HG02870 (cell line): ENCODE data around the gene ANKDD1A.

Experiments
- ATAC-seq: cut with Tn5 transposase; IDR thresholded peaks from one replicate; pipeline ENCODE4 v1.9.1; 2021; ENCODE audit warnings: mild to moderate bottlenecking, moderate library complexity; ENCODE audit not compliant: unreplicated experiment

Gene ANKDD1A

DNA sequence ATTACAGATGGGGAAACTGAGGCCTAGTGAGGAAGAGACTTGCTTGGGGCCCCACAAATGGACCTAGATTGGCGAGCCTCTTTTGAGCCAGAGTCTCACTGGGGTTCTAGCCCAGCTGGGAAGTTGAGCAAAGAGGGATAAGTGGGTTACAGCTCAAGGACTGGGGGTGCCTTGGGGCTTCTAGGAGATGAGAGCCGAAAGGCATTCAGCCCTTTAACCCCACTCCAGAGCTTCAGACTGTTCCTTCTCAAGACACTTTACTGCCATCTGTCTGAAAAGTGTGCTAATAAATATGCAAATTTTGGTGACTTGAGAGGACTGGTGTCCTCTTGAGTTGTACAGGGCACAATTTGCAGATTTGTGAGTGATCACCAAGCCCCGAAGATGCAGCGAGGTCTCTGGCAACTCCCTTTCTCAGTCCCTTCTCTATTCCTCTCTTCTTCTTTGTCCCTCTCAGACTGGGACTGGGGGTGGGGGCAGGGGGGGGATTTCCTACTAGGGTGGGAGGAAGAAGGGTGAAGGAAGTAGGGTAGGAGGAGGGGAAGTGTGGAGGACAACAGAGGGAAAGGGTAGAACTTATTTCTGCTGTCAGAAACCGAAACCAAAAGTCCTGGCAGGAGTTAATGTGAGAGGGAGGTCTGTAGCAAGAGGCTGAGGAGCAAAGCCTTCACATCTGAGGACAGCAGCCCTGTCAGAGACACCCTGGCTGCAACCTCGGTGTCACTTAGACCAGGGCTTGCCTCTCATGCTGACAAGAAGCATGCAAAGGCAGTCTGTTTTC is 16.2 kb upstream of the ANKDD1A start:
- peak; percentile 21 for ATAC-seq

DNA sequence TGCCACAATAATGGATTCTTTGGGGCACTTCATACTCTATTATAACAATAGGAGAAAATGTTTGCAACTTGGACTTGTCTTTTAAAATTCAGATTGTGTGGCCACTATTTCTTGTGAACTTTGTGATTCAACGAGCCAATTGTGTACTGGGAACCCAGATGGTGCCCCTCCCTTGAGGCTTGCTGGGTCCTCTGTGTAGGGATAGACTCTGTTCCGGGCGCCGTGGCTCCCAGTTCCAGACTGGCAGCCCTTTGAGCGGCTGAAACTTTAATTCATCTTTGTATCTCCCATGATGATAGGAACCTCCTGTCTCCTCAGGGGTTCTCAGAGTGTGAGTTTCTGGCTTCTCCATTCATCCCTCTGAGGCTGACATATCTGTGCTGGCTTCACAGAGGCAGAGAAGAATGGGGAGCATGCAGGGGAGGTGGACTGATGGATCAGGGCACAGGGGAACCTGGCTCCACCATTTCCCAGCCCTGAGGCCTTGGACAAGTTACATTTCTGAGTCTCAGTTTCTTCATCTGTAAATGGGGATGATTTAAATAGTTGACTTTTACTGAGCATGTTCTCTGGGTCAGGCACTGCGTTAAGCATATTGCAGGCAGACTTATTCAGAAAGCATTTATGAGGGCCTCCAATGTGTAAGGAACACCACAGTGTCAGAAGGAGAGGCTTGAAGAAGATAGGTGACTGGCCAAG is 15.2 kb upstream of the ANKDD1A start:
- no peak for ATAC-seq

DNA sequence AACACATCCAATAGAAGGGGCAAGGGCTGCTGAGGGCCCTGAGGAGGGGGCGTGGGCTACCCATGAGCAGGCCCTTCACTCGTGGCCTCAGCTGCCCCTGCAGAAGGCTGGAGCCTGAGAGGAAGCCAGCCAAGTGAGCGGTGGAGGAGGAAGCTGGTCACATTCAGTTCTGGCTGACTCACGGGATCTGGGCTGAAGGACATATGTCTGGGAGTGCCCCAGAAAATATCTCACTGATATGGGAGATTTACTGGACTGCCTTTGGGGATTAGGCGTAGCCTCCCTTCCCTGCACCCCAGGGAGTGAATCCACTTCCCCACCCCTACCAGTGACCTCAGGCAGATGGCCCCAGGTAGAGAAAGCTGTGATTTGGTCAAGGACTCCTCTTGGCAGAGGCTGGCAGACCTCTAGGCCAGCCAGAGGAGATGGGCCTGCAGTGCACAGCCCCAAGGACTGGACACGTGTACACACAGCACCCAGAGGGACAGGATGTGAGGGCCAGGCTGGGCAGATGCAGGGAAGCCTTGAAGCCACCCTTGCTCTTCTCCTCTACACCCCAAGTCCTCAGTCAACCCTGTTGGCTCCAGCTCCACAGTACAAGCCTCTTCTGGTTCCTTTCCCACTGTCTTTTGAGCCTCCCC is 14.2 kb upstream of the ANKDD1A start:
- ATAC-seq = no peak

DNA sequence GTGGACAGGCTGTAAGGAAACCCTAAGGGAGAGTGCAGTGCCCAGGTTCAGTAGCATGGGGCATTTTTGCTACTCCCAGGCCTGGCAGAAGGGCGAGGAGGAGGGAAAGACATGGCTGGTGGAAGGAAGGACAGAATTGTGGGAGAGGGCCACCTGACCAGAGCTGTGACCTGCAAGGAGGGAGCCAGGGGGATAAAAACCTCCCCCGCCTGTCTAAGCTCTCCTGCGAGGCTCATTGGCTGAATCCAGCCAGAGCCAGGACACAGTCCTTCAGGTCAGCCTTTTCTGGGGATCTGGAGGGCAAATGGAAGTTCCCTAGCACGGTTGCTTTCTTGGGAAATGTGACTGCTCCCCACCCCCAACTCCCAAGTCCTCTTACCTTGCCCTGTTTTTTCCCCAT is 13.3 kb upstream of the ANKDD1A start:
- no peak for ATAC-seq

DNA sequence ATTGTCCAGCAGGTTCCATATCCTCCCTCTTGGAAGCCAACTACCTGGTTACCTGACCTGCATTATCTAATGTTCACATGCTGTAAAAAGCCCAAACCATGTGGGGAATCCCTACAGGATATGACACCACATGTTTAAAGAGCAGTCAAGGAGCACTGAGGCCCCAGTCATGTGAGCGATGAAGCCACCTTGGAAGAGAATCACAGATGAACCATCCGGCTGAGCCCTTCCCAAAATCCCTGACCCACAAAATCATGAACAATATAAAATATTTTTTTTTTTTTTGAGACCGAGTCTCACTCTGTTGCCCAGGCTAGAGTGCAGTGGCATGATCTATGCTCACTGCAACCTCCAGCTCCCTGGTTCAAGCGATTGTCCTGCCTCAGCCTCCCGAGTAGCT is 10.6 kb upstream of the ANKDD1A start:
- ATAC-seq = no peak

DNA sequence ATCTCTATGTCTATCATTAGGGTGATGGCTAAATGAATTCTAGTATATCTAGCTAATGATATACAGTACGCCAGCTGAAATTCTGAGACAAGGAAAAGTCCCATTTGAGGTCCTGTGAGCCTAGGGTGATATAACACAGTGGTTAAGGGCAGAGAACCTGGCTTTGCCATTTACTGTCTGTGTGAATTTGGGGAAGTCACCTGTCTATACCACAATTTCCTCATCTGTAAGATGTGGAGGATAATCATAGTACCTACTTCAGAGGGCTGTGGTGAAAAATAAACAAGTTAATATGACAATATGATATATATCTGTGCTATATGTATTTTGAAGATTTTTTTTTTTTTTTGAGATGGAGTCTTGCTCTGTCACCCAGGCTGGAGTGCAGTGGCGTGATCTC is 9.8 kb upstream of the ANKDD1A start:
- no peak for ATAC-seq

DNA sequence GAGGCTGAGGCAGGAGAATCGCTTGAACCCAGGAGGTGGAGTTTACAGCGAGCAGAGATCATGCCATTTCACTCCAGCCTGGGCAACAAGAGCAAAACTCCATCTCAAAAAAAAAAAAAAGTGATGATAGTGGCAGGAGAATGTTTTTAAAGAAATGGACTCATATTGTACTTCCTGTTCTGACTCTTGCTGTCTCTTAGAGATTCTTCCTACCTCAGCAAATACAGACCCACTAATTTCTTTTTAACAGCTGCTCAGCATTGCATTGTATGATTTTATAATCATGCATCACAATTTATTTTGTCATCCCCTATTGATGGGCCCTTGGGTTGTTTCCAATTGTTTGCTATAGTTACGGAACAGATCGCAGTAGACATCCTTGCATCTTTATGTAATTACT is 8.8 kb upstream of the ANKDD1A start:
- no peak for ATAC-seq

DNA sequence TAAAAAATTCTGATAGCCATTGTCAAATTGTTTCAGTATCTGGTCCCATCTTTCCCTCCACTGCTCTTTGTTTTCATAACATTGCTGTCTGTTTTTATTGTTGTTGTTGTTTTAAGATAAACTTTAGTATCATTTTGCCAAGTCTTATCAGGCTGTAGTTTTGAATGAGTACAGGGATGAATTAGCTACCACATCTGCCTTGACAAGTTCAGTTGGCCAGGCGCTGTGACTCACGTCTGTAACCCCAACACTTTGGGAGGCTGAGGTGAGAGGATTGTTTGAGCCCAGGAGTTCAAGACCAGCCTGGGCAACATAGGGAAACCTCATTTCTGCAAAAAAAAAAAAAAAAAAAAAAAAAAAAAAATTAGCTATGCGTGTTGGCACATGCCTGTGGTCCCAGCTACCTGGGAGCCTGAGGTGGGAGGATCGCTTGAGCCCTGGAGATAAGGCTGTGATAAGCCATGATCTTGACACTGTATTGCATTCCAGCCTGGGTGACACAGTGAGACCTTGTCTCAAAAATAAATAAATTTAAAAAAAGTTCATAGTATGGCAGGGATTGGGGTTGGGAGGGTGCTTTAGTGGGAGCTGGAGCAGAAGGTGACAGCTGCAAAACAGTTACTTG is 8.3 kb upstream of the ANKDD1A start:
- ATAC-seq = no peak

DNA sequence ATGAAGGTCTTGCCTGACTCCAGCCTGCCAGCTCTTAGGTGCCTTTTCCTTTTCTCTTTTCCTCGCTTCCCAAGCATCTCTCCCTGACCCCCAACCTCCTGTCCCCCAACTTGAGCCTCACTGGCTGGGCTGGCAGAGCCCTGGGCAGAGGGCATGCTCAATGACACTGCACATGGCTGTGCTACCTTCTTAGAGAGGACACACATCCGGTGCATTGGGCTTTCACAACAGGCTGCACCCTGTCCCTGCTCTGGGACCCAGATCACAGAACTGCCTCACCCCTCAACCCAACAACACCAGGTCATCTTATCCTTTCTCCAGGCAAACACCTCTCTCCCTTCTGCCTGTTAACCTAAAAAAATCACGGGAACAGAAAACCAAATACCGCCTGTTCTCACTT is 7.5 kb upstream of the ANKDD1A start:
- ATAC-seq = no peak

DNA sequence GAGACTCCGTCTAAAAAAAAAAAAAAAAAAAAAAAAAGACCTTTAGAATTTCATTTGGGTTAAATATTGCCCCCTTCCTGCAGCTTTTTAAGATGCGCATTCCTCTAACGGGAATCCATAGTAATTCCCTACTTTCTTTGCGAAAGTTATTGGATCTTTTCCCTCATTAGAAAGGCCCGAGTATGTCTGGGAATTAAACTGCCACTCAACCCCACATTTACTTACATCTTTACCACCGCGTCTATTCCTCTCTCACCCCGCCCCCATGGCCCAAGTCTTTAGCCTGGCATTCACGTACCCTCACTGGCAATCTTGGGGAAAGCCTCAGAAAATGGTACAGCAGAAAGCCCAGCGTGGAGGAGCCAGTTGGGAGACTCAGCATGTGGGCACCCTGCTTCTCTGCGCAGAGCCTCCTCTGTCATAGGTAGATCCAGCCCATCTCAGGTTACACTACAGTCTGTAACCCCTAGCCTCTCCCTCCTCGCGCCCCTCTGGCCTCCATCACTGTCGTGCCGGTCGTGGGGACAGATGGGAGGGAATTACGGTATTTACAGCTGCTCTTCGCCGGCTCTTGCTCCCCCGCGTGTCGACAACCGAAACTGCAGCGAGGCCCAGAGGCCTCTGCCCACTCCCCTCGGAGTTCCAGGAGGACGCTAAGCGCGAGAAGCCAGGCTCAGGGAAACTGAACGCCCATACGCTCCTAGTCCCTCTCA is 6.4 kb upstream of the ANKDD1A start:
- no peak for ATAC-seq

DNA sequence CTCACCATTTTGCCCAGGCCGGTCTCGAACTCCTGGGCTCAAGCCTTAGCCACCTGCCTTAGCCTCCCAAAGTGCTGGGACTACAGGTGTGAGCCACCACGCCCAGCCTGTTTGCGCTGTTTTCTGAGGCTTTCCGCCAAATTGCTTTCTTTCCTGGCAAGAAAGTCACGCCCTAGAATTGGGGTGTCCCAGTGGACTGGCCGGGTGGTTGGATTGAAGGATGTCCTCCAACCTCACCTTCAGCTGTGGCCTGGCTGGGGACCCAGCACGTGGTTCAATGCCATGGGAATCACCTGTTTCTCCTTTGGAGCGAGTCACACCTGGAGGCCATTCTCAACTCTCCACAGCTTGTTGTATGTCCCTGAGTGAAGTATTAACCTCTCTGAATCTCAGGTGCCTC is 5.8 kb upstream of the ANKDD1A start:
- ATAC-seq = no peak

DNA sequence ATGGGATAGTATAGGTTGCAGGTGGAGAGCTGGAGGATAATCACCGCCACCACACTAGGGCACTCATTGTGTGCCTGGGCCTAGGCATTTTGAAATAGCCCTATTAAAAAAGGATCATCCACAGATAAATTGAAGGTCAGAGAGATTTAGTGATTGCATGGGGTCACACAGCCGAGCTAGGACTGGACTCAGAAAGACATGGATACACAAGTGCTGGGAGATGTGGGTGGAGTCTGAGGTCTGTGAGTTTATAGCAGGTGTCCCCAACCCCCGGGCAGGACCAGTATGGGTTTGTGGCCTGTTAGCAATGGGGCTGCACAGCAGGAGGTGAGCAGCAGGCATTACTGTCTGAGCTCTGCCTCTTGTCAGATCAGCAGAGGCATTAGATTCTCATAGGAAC is 5.3 kb upstream of the ANKDD1A start:
- no peak for ATAC-seq

DNA sequence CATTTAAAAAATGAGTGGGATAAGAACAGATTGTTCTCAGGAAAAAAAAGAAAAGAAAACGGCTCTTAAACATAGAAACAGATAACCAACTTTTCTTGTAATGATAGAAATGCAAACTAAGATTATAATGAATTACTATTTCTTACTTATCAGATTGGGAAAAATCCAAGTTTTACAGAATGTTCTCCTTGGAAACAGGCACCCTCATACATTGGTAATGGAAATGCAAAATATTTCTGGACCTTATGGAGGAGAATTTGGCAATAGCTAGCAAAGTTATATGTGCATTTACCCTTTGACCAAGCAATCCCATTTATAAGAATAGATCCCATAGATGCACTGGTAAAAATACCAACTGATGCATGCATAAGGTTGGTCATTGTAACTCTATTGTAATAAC is 3.7 kb upstream of the ANKDD1A start:
- ATAC-seq = no peak

DNA sequence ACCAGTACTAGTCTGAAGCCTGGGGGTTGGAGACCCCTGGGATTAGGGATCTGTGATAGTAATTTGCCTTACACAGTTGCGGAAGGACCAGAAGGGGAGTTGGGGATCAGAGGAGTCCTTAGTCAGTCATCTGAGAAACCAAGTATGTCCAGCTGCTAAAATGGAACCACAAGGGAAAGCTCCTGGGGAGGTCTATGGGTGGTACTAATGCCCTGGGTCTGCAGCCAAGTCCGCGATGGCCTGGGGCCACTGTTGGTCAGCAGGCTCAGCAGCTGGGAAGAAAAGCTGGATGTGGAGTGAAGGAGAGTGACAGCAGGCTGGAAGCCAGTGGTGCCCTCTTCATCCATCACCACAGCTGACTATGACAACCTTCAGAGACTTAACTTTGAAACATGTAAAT is 2.2 kb upstream of the ANKDD1A start:
- ATAC-seq = no peak

DNA sequence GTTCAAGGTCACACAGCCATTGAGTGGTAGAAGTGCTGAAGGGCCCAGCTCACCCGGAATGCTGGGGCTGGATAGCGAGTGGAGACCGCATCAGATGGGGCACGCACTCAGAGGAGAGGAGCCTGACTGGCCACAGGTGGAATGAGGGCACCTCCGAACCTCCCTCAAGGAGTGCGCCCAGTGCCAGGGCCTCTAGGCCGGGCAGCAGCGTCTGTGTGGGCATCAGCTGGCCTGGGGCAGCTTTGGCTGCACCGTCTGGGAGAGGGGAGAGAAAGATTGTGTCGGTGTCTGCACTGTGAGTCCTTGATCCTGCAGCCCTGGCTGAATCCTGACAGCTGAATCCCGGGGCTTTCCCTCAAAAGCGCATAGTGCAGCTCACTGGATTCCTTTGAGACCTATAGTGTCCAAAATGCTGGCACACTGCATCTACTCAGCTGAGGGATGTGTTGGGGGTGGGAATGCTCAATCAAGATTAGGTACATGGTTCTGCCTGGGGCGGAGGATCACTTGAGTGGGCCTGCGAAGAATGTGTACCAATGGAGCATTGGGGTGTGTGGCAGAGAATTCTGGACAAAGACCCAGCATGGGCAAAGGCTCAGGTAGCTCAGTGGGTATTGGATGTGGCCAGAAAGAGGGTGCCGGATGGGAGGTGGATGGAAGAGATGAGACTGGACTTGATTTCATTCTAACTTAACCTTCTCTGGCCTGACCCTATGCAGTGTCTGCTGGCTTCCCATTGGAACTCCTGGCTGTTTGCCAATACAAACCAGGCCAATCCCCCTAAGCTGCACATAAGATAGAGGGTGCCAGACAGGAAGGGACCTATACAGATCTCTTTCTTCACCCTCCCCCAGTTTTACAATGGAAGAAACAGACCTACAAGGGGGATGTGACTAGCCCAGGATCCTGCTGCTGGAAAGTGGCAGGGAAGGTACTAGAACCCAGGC is 950 bp downstream of the ANKDD1A start:
- ATAC-seq = no peak

DNA sequence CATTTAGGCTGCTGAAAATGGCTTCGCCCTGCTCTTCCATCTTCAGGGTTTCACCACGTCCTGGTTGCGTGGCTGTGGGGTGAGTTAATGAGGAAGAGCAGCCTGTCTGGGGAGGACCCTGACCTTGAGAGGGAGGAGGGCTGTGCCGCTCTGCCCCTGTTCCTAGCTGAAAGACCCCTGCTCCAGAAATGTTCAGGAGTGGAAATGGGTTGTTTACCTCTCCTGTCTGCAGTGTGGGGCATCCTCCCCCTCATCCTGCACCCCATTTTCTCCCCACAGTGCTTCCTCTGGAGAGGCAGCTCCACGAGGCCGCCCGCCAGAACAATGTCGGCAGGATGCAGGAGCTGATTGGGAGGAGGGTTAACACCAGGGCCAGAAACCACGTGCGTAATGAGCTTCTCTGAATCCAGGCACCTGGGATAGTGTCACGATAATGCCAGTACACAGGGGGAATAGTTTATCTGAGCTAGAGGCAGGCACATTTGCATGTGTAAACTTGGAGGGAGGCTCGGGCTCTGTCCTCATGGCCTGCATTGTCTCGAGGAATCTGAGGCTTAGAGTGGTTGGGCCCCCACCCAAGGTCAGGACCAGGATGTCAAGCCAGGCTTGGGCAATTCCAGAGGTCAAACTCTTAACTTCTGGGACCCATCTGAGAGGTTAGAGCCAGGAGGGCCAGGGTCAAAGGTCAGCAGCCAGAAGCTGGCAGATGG is 4.0 kb downstream of the ANKDD1A start:
- ATAC-seq = no peak

DNA sequence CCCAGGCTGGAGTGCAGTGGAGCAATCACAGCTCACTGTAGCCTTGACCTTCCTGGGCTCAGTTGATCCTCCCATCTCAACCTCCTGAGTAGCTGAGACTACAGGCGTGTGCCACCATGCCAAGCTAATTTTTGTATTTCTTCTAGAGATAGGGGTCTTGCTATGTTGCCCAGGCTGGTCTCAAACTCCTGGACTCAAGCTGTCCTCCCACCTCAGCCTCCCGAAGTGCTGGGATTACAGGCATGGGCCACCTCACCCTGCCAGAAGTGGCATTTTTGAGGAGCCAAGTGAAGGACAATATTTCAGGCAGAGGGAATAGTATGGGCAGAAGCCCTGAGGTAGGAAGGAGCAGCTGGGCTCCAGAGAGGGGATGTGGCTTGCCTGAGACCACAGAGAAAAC is 4.7 kb downstream of the ANKDD1A start:
- ATAC-seq = no peak

DNA sequence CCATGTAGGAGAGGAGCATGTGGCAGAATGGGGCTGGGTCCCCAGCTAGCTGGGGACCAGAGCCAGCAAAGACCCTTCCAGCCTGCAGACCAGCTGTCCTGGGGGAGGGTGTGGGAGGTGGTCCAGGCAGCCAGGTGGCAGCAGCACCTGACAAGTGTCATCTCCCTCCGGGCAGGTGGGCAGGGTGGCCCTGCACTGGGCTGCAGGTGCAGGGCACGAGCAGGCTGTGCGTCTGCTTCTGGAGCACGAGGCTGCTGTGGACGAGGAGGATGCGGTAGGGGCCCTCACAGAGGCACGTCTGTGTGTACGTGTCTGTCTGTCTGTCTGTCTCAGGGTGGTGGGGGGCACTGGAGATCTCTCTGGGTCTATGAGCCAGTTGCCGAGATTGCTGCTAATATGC is 5.5 kb downstream of the ANKDD1A start:
- no peak for ATAC-seq

DNA sequence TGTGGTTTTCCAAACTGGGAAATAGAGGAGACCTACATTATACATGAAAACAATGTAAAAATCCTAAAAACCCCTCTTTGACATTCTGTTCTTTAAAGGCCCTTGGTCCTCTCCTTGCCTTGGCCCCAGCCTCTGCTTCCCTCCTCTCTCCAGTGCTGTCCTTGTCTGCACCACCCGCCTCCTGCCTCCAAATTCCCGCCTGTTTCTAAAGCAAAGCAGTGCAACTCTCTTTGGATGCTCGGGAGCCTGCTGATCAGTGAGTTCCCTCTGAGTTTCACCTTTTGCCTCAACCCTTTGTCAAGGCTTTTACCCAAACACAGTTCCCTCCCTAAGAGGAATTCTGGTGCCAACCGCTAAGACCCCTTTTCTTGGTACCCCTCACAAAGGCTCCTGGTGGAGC is 8.0 kb downstream of the ANKDD1A start:
- ATAC-seq = no peak
